GM12874 (cell line): ENCODE results near the gene NMRK2.

ENCODE experiments used
- CTCF ChIP-seq: IDR thresholded peaks from 2 replicates; pipeline ENCODE4 v1.5.1; 2011; ENCODE audit warnings: low read depth, mild to moderate bottlenecking, control low read depth, low read length, moderate library complexity; ENCODE audit not compliant: insufficient read depth

The NMRK2 gene

GRCh38 chr19:3916033-3916432, 16.8 kb upstream of the NMRK2 start:
- no peak for TF ChIP-seq CTCF

DNA sequence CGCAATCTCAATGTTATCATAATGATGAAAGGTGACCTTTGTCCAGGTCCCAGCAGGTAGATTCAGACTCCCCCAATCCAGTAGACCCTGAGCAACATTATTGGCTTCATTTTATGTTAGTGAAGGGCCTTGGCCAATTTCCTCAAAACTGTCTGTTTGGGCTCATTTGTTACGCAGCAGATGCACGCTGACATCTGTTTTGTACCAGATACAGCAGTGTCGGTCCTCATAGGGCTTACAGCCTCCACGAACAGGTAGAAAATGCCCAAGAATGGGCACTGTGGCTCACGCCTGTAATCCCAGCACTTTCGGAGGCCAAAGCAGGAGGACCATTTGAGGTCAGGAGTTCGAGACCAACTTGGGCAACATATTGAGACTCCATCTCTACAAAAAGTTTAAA, 13.1 kb upstream of the NMRK2 start:
- TF ChIP-seq CTCF, result no peak

- no peak for TF ChIP-seq CTCF
These were observed 9.6 kb upstream of the NMRK2 start for GRCh38 chr19:3923096-3923758.

DNA sequence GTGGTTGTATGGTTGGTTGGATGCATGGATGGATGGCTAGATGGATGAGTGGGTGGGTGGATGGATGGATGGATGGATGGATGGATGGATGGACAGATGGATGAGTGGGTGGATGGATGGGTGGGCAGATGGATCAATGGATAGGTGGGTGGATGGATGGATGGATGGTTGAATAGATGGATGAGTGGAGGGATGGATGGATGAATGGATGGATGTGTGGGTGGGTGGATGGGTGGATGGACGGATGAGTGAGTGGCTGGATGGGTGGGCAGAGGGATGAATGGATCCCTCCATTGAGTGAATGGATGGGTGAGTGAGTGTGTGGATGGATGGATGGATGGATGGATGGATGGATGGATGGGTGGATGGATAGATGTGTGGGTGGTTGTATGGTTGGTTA, 9.0 kb upstream of the NMRK2 start:
- no peak for TF ChIP-seq CTCF

GRCh38 chr19:3931041-3931440, 1.8 kb upstream of the NMRK2 start:
- TF ChIP-seq CTCF, result no peak

DNA sequence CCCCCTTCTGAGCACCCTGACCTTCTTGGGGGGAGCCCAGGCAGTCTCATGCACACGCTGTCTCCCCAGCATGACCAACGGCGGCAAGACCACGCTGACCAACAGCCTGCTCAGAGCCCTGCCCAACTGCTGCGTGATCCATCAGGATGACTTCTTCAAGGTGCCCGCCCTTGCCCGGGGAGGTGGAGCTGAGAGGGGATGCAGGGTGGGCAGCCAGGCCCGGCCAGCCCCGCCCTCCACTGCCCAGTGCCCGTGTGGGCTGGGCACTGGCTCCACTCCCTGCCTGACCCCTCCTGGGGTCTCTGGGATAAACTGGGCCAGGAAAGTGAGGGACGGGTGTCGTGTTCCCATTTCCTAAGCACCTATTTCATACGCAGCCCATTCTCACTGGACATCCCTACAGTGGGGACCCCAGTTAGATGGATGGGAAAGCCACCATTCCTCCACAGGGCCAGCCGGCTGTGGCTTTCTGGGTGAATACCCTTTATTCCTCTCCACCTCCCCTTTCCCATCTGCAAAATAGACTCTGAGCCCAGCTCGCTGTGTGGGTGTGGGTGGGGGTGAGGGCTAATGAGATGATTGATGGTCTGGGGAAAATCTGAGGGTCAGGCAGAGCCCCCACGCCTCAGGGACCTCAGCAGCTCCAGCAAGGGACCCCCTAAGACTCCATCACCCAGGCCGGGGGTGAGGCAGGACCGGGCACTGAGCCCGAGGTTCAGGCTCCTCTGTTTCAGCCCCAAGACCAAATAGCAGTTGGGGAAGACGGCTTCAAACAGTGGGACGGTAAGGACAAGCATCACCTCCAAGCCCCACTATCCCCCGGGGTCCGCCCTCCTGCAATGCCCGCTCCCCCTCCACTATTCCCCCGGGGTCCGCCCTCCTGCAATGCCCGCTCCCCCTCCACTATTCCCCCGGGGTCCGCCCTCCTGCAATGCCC, 3.9 kb downstream of the NMRK2 start:
- TF ChIP-seq CTCF, result no peak

DNA sequence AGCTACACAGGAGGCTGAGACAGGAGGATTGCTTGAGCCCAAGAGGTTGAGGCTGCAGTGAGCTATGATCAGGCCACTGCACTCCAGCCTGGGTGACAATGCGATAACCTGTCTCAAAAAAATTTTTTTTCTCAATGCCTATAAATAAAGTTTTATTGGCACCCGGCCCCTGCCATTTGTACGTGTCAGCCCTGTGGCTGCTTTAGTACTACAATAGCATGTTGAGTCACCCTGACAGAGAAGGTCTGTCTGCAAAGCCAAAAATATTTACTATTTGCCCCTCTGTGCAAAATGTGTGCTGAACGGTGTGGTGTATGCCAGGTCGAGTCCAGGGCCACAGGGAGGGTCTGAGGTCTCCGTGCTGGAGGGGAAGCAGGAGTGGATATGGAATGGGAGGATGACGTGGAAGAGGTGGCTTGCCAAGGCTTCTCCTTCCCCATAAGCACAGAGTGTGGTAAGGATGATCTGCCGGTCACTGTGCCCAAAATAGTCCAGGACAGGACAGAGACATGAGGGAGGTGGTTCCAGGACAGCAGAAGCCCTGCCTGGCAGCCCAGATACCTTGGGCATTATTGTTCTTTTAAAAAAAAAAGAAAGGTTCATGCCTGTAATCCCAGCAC, 10.0 kb downstream of the NMRK2 start:
- no peak for TF ChIP-seq CTCF
